ENCODE results near the gene TPCN1.

TPCN1 gene

DNA sequence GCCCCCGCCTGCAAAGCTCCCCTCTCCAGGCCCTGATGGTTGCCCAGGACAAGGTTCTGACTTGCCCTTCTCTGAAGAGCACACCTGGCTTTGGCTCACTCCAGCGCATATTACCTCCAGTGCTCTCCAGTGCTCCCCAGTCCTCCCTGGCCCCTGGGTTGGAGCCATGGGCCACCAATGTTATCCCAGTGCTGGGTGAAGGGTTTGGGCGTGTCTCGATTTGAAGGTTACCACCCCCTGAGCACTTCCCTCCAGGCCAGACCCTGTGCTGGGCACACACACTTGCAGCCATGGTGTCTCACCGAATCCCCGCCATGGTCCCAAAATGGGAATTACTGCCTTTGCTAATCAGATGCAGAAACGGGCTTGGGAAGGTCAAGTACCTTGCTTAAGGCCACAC is 24.7 kb upstream of the TPCN1 start:
- TF ChIP-seq, protein P1, sequence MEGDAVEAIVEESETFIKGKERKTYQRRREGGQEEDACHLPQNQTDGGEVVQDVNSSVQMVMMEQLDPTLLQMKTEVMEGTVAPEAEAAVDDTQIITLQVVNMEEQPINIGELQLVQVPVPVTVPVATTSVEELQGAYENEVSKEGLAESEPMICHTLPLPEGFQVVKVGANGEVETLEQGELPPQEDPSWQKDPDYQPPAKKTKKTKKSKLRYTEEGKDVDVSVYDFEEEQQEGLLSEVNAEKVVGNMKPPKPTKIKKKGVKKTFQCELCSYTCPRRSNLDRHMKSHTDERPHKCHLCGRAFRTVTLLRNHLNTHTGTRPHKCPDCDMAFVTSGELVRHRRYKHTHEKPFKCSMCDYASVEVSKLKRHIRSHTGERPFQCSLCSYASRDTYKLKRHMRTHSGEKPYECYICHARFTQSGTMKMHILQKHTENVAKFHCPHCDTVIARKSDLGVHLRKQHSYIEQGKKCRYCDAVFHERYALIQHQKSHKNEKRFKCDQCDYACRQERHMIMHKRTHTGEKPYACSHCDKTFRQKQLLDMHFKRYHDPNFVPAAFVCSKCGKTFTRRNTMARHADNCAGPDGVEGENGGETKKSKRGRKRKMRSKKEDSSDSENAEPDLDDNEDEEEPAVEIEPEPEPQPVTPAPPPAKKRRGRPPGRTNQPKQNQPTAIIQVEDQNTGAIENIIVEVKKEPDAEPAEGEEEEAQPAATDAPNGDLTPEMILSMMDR (conservative IDR thresholded peaks at IDR 0.05; ENCODE audit: control insufficient read depth, insufficient read depth, low read depth, low read length), result no peak
- H3K4me3 ChIP-seq (ENCODE audit: control insufficient read depth, low read depth, low read length), result no peak overlapping the region
- DNase-seq (ENCODE audit: low read depth), result no peak

DNA sequence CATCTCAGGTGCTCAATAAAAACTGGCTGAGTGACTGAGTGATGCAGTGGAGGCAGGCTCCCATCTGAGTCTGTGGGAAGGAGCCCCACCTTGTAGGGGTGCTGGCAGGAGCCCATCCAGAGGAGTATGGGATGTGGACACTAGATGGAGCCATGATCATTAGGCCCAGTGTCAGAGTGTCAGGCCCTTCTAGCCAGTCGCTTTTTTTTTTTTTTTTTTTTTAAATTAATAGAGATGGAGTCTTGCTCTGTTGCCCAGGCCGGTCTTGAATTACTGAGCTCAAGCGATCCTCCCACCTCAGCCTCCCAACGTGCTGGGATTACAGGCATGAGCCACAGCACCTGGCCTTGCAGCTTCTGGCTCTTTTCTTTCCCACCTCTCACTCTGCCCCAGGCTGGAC is 24.3 kb upstream of the TPCN1 start:
- no peak overlapping the region for H3K4me3 ChIP-seq (ENCODE audit: control insufficient read depth, low read depth, low read length)
- TF ChIP-seq, protein P1 (conservative IDR thresholded peaks at IDR 0.05; ENCODE audit: control insufficient read depth, insufficient read depth, low read depth, low read length), result peak; percentile 87
- DNase-seq (ENCODE audit: low read depth), result peak; percentile 86

DNA sequence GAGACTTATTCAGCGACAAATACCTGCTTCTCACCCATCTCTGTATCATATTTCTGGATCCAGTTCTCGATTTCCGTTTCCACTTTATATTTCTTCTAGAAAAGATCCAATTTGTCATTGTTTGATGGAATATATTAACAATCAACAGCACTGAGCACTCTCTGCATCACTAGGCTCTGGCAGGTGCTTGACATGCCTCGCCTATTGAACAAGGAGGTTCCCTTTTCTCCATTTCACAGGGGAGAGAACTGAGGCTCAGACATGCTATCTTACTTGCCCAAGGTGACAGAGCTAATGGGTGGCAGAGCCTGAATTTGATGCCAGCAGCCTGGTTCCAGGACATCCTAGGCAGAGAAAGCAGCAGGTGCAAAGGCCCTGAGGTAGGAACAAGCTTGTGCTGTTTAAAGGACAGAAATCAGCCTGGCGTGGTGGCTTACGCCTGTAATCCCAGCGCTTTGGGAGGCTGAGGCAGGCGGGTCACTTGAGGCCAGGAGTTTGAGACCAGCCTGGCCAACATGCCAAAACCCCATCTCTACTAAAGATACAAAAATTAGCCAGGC is 23.7 kb upstream of the TPCN1 start:
- no peak overlapping the region for H3K4me3 ChIP-seq (ENCODE audit: control insufficient read depth, low read depth, low read length)
- TF ChIP-seq, protein P1 (conservative IDR thresholded peaks at IDR 0.05; ENCODE audit: control insufficient read depth, insufficient read depth, low read depth, low read length), result no peak

DNA sequence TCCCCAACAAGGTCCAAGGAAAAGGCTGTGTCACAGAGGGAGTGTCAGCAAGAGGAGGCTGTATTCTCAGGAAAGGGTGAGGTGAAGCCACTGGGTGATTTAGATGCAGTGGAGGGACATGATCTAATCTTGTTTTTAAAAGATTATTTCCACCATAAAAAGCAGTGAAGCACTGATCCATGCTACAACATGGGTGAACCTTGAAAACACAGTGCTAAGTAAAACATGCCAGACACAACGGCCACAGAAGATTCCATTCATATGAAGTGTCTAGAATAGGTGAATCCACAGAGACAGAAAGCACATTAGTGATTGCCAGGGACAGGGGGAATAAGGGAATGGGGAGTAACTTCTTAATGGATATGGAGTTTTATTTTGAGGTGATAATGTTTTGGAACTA is 23.0 kb upstream of the TPCN1 start:
- no peak for DNase-seq (ENCODE audit: low read depth)
- TF ChIP-seq, protein P1 (conservative IDR thresholded peaks at IDR 0.05; ENCODE audit: control insufficient read depth, insufficient read depth, low read depth, low read length), result no peak
- H3K4me3 ChIP-seq (ENCODE audit: control insufficient read depth, low read depth, low read length), result no peak overlapping the region

More for the DNA sequence above, 23.7 kb upstream of the TPCN1 start:
- DNase-seq (ENCODE audit: low read depth), result no peak

DNA sequence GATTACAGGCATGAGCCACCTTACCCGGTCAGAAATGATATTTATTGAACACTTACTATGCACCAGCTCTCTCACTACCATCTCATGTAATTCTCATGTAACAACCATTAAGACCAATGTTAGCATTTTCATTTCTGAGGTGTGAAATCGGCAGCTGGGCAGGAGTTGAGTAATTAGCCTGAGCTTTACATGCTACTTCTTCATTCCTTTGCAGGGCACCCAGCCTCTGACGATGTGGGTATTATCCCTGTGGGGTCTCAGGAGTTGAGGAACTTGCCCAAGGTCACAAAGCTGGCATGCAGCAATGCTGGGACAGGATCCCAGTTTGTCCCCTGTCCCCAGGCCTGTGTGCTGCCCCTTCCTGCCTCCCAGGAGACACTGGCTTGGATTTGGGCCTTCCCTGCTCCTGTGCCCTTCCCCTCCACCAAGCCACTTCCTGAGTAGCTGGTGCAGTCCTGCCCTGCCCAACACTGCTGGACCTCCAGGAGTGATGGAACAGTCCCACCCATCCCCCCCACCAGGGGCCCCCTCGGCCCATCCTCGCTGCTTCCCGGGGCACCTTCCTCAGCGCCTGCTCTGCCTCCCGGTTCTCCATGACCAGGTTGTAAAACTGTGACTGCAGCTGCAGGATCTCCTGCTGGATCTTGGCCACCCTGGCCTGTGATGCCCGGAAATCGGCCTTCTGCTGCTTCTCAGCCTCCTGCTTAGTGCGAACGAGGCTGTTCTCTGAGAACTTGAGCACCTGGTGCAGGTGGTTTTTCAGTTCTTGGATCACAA is 21.1 kb upstream of the TPCN1 start:
- H3K4me3 ChIP-seq (ENCODE audit: control insufficient read depth, low read depth, low read length), result no peak overlapping the region
- TF ChIP-seq, protein P1 (conservative IDR thresholded peaks at IDR 0.05; ENCODE audit: control insufficient read depth, insufficient read depth, low read depth, low read length), result no peak
- DNase-seq (ENCODE audit: low read depth), result no peak

DNA sequence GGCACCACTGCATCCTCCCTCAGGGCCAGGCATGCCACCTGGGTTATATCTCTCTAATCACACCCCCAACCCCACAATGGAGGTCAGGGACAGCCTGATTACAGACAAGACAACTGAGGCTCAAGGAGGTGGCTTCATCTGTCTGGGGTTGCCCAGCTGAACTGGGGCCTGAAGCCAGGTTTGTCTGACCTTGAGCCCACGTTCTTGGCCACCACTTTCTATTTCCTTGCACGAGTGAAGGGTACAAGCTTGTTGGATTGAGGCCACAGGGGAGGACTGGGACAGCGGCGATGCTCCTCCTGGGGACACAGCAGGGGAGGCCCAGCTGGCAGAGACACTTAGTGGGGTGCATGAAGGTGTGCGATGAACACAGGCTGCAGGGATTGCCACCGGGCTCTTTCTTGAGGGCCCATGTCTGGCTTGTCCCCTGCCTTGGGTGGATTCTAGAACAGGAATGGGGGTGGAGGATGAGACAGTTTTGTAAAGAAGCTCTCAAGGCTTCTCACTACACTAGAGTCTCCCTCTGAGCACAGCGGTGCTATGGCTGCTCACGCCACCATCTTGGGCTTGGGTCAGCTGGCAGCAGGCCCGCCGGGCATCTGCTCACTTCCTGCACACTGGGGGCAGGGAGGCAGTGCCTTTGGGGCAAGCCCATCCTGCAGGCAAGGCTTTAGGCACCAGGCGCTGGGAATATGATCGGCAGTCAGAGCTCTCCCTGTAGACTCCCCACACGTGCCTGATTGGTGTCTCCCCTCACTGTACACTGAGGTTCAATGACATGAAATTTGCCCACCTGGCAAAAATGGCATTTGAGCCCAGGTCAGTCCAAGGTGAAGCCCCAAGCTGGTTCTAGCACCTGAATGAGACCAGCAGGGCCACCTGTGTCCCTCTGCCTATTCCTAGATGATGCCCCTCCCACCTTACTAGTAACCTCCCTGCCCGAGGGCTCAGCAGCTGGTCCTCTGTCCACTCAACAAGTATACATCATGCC is 19.8 kb upstream of the TPCN1 start:
- no peak overlapping the region for H3K4me3 ChIP-seq (ENCODE audit: control insufficient read depth, low read depth, low read length)
- no peak for DNase-seq (ENCODE audit: low read depth)
- TF ChIP-seq, protein P1 (conservative IDR thresholded peaks at IDR 0.05; ENCODE audit: control insufficient read depth, insufficient read depth, low read depth, low read length), result no peak
